Fibroblast of skin of left biceps (primary cell): ENCODE results near the gene TMPRSS7.

Source experiments
- DNase-seq, 2 experiments: peaks; one replicate each; pipeline ENCODE4 v3.0.0-alpha.2; 2013; ENCODE audit warnings: low read depth in 2 of 2

TMPRSS7 gene

GRCh38 chr3:112101916-112102315 lies 67.4 kb downstream of the TMPRSS7 start:
- peak; percentile 45 to 57 for DNase-seq

GRCh38 chr3:112104774-112105173 lies 70.2 kb downstream of the TMPRSS7 start:
- no peak for DNase-seq

- DNase-seq: no peak
Measured at GRCh38 chr3:112109322-112109721, 74.8 kb downstream of the TMPRSS7 start.

- peak in 1 of 2 experiments; percentile 22 for DNase-seq
Measured at GRCh38 chr3:112111785-112112402, 77.4 kb downstream of the TMPRSS7 start.

- DNase-seq: no peak
Measured at GRCh38 chr3:112114576-112115160, 80.1 kb downstream of the TMPRSS7 start.

GRCh38 chr3:112115161-112115739 lies 80.7 kb downstream of the TMPRSS7 start:
- no peak for DNase-seq

GRCh38 chr3:112115806-112116383 lies 81.4 kb downstream of the TMPRSS7 start:
- DNase-seq: no peak

- DNase-seq: no peak
Measured at GRCh38 chr3:112116748-112117186, 82.2 kb downstream of the TMPRSS7 start.

GRCh38 chr3:112117415-112117814 lies 82.9 kb downstream of the TMPRSS7 start:
- DNase-seq: no peak

- DNase-seq: no peak
Measured at GRCh38 chr3:112117841-112118571, 83.5 kb downstream of the TMPRSS7 start.

GRCh38 chr3:112119962-112120836 lies 85.7 kb downstream of the TMPRSS7 start:
- DNase-seq: no peak

- no peak for DNase-seq
Measured at GRCh38 chr3:112121577-112122547, 87.3 kb downstream of the TMPRSS7 start.

- DNase-seq: no peak
Measured at GRCh38 chr3:112122870-112123269, 88.3 kb downstream of the TMPRSS7 start.

- no peak for DNase-seq
Measured at GRCh38 chr3:112123548-112123947, 89.0 kb downstream of the TMPRSS7 start.

GRCh38 chr3:112124907-112125607 lies 90.5 kb downstream of the TMPRSS7 start:
- DNase-seq: no peak

- DNase-seq: no peak
Measured at GRCh38 chr3:112126511-112126911, 92.0 kb downstream of the TMPRSS7 start.

- no peak for DNase-seq
Measured at GRCh38 chr3:112127522-112128494, 93.3 kb downstream of the TMPRSS7 start.
